ENCODE data around the gene BEST1.

BEST1 gene

GRCh38 chr11:62010935-62011528 is 60.9 kb downstream of the BEST1 start:
- Mint-ChIP-seq H3K27me3 (no peaks in the 10 kb centered on the region), H3K27ac (peak overlapping the region; percentile 71), H3K9me3 (no peaks in the 10 kb centered on the region), H3K36me3 (ENCODE audit: low read depth) (no peaks in the 10 kb centered on the region), H3K4me3 (no peak overlapping the region), H3K4me1 (ENCODE audit: low read depth) (peaks cover 34% of the 10 kb centered on the region)
- intact Hi-C loops (cut with micrococcal nuclease), result no loop called here

GRCh38 chr11:62011881-62012280 is 61.7 kb downstream of the BEST1 start:
- intact Hi-C loops (cut with micrococcal nuclease), result no loop called here

GRCh38 chr11:62012451-62012831 is 62.3 kb downstream of the BEST1 start:
- Mint-ChIP-seq H3K4me3 (no peak overlapping the region), H3K36me3 (ENCODE audit: low read depth) (no peaks in the 10 kb centered on the region), H3K9me3 (no peaks in the 10 kb centered on the region), H3K27me3 (no peaks in the 10 kb centered on the region), H3K4me1 (ENCODE audit: low read depth) (peaks cover 39% of the 10 kb centered on the region), H3K27ac (peak overlapping the region; percentile 71)
- intact Hi-C loops (cut with micrococcal nuclease), result no loop called here

More at GRCh38 chr11:62011881-62012280, 61.7 kb downstream of the BEST1 start:
- H3K27ac Mint-ChIP-seq, result peak overlapping the region; percentile 71
- H3K36me3 Mint-ChIP-seq (ENCODE audit: low read depth), result no peaks in the 10 kb centered on the region
- no peak overlapping the region for H3K4me3 Mint-ChIP-seq
- H3K27me3 Mint-ChIP-seq, result no peaks in the 10 kb centered on the region
- H3K4me1 Mint-ChIP-seq (ENCODE audit: low read depth), result peaks cover 35% of the 10 kb centered on the region
- no peaks in the 10 kb centered on the region for H3K9me3 Mint-ChIP-seq

GRCh38 chr11:62012832-62013461 is 62.8 kb downstream of the BEST1 start:
- intact Hi-C loops (cut with micrococcal nuclease), result no loop called here
- H3K36me3 Mint-ChIP-seq (ENCODE audit: low read depth), result no peaks in the 10 kb centered on the region
- H3K9me3 Mint-ChIP-seq, result no peaks in the 10 kb centered on the region
- no peak overlapping the region for H3K4me3 Mint-ChIP-seq
- H3K27me3 Mint-ChIP-seq, result no peaks in the 10 kb centered on the region
- peak overlapping the region; percentile 71 for H3K27ac Mint-ChIP-seq
- peaks cover 44% of the 10 kb centered on the region for H3K4me1 Mint-ChIP-seq (ENCODE audit: low read depth)

All from dendritic cell treated with granulocyte-macrophage colony-stimulating factor and Interleukin-4, amounts not matched to agents 40 ng/mL and 50 ng/mL, for 4 days (primary cell).